Suprapubic skin (tissue), 4 donors: ENCODE measurements around the gene KIF19.

Experiments used
- EP300 ChIP-seq: sonication (generic); formaldehyde crosslinking; IDR thresholded peaks from one replicate; pipeline ENCODE4 v1.6.1; 2017; ENCODE audit warnings: antibody characterized with exemption
- POLR2A ChIP-seq, 2 donors: fragments of 450-650 bp; IDR thresholded peaks; one replicate each; pipeline ENCODE4 v1.6.1; 2017; ENCODE audit warnings: antibody characterized with exemption in 2 of 2, mild to moderate bottlenecking in 2 of 2, moderate library complexity in 2 of 2
- POLR2AphosphoS5 ChIP-seq, 3 donors: sonication (generic); formaldehyde crosslinking; IDR thresholded peaks; one replicate each; pipeline ENCODE4 v1.6.1; 2017; ENCODE audit warnings: antibody characterized with exemption in 3 of 3
- TF ChIP-seq, protein P1 (sequence below), 2 donors: fragments of 200-600 bp in 1 of 2; fragments of 450-650 bp in 1 of 2; sonication (generic) in 1 of 2; IDR thresholded peaks; one replicate each; pipeline ENCODE4 v1.5.1; 2016 to 2019; ENCODE audit warnings: antibody characterized with exemption in 2 of 2, mild to moderate bottlenecking in 1 of 2, moderate library complexity in 1 of 2

DNA sequence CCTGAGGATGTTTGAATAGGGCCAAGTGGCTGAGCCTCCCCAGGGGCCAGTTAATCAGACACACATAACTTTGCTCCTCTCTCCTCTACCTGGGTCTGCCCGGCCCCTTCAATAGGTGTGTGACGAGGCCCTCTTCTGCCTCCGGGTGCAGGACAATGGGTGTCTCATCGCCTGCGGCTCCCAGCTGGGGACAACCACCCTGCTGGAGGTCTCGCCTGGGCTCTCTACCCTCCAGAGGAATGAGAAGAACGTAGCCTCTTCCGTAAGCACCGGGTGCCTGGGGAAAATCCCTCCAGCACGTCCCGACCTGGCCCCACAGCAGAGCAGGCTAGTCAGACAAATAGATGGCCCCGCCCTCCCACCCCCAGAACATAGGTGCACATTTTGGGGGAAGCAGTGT is 16.1 kb upstream of the KIF19 start:
- TF ChIP-seq, protein P1, sequence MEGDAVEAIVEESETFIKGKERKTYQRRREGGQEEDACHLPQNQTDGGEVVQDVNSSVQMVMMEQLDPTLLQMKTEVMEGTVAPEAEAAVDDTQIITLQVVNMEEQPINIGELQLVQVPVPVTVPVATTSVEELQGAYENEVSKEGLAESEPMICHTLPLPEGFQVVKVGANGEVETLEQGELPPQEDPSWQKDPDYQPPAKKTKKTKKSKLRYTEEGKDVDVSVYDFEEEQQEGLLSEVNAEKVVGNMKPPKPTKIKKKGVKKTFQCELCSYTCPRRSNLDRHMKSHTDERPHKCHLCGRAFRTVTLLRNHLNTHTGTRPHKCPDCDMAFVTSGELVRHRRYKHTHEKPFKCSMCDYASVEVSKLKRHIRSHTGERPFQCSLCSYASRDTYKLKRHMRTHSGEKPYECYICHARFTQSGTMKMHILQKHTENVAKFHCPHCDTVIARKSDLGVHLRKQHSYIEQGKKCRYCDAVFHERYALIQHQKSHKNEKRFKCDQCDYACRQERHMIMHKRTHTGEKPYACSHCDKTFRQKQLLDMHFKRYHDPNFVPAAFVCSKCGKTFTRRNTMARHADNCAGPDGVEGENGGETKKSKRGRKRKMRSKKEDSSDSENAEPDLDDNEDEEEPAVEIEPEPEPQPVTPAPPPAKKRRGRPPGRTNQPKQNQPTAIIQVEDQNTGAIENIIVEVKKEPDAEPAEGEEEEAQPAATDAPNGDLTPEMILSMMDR (IDR thresholded peaks at IDR 0.05) = no peak
- TF ChIP-seq POLR2A (IDR thresholded peaks at IDR 0.05) (no peak), POLR2AphosphoS5 (IDR thresholded peaks at IDR 0.05) (no peak), EP300 (no peak)
